NCI-H187 treated with DMSO at 0.1 percent for 48 hours (cell line): ENCODE data around the gene NCOR2.
A peak's percentile ranks its signal among the peaks of the same experiment; 100 is the strongest.

Experiments used
- DNase-seq: peaks from one replicate; lab custom pipeline; 2025; lab: John Stamatoyannopoulos, UW

NCOR2 gene

DNA sequence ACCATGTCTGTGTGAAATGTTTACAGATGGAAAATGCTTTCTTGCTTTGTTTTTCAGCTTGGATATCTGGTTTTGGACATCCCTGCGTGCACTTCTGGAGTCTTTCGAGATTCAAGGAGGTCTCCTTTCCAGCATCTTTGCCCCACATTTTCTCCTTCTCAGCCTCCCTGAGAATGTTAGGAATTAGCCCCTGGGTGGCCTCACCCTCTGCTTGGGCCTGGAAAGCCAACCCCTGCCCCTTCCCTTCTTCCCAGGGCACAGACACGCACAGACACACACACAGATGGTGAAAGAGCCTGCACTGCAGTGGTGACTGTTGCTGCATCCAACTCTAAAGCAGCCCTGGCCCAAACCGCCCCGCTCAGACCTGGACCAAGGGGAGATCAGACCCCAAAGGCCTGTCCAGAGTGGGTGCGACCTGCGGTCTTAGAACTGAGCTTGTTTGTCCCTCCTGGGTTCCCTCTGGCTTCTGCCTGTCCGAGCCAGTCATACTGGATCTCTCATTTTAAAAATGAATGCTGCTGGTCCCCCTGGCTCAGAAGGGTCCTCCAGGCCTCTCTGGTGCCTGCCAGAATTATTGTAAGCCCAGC lies 8.7 kb upstream of the NCOR2 start:
- DNase-seq, result no peak

DNA sequence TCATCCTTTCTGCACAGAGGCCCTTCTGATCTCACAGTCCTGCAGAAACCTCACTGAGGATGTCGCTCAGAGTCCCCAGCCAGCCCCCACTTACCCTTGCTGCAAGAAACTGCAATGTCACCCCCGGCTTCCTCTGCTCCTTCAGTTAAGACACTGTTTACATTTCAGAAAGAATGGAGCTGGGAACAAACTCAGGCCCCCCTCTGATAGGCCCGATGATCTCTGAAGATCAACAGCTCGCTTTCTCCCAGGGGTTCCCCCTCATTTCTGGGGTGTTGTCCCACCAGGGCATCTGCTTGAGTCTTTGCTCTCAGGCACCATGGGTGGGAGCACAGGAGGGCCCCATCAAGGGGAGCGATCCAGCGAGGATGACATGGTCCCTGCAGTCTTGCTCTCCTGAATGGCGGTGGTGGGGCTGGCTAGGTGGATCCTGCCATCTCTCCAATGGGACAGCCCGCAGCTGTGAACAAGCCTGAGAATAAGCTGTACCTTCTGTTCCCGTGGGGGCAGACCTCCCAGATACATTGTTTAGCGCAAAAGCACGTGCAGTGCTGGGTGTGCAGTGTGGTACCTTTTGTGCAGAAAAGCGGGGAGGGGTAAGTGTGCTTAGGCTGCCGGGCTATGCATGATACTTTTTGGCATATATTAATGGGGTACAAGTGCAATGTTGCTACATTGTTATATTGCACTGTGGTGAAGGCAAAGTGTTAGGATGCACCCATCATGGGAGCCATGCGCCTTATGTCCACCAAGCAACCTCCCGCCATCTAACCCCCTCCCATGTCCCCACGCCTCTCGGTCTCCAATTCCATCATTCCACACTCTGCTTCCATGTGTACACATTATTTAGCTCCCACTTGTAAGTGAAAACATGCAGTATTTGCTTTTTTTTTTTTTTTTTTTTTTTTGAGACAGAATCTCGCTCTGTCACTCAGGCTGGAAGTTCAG lies 6.7 kb upstream of the NCOR2 start:
- no peak for DNase-seq

DNA sequence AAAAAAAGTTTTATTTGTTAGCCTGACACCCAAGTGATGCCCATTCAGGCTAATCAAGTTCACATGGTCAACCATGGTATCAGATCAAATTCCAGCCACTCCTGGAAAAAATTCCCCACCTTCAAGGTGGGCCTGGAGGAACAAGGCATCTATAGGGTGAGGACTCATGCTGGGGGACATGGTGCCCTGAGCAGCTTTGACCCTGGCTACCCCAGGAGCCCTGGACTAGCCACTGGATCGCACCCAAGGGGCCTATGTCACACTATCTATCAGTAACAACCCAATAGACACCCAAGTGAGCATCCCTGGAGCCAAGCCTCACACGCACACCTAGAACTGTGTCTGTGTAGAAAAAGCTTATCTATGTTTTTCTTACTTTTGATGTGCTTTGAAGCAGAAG lies 4.1 kb upstream of the NCOR2 start:
- no peak for DNase-seq

DNA sequence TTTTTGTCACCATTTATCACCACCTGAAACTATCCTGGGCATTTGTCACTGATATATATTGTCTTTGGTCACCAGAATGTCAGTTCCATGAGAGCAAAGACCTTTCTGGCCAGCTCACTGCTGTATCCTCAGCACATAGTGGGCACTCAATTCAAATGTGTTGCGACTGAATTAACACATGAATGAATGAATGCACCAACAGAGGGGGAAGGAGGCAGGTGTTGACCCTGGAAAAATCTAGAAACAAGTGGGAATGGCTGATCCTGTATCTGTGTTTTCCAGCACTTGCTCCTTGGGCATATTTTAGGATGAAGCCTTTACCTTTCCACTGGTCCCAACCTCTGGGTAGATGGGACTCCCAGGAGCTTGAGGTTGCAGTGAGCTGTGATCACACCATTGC lies 3.4 kb upstream of the NCOR2 start:
- DNase-seq, result no peak

DNA sequence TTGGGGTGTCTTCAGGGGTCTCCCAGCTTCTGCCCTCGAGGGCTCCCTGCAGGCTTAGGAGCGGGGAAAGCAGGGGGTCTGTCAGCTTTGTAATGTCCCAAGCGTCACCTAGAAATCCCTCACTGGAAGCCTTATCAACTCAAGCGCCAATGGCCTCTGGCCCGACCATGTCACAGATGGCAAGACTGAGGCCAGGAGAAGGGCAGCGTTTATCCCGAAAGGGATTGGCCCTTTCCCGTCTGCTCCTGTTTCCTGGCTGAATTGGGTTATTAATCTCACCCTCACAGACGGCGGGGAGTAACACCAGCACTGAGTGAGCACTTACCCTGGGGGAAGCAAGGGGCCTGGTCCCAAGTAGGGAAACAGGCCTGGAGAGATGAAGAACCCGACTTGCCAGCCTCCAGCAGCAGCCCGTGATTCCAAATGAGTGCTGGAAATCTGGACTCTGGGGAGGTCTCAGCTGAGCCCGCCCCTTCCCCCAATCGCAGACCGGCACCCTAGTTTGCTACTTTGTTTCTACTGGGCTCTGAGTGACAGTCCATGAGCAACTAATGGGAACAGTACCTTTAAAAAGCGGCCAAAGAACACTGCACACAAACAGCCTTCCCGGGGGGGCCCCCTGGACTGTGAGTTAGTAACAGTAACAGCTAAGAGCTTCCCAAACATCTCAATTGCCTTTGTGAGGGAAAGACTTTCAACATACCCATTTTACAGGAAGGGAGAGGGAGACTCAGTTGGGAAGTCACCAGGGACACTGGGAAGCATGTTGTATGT lies 2.1 kb upstream of the NCOR2 start:
- DNase-seq, result no peak

DNA sequence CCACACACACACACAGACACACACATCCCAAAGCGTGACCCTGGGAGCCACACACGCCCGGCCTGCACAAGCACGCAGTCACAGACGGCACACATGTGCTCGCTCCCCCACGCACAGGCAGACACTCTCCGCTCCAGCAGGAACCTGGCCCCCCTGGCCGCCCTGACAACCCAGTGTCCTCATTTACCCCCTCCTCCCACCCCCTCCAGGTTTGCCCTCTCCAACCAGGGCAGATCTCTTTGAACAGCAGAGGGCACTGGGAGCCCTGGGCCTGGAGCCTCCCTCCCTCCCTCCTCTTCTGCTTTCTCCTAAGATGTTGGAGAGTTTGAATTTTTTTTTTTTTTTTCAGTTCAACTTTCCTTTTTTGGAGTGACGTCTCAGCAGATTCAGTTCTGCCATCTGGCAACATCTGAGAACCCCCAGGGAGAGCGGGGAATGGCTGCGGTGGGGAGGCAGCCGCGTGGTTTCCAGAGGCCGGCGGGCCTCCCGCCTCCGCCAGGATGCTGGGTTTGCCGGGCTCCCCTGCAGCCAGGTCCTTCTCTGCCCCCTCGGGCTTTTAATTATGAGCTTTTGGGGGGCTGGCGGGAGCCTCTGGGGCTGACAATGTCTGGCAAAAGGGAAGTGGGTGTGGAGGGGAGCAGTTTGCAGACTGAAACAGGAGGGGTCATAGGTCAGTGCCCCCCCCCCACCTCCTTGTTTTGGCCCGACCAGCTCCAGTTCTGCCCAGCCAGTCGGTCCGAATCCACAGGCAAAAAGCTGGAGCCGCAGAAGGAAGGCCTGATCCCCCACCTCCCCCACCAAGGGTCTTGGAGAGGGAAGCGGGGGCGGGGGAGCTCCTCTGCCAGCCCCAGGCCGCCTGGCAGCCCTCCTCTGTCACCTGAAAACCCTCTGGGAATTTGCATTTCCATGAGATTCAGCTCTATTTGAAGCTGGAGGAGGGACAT lies 1.3 kb upstream of the NCOR2 start:
- DNase-seq, result peak; percentile 51

DNA sequence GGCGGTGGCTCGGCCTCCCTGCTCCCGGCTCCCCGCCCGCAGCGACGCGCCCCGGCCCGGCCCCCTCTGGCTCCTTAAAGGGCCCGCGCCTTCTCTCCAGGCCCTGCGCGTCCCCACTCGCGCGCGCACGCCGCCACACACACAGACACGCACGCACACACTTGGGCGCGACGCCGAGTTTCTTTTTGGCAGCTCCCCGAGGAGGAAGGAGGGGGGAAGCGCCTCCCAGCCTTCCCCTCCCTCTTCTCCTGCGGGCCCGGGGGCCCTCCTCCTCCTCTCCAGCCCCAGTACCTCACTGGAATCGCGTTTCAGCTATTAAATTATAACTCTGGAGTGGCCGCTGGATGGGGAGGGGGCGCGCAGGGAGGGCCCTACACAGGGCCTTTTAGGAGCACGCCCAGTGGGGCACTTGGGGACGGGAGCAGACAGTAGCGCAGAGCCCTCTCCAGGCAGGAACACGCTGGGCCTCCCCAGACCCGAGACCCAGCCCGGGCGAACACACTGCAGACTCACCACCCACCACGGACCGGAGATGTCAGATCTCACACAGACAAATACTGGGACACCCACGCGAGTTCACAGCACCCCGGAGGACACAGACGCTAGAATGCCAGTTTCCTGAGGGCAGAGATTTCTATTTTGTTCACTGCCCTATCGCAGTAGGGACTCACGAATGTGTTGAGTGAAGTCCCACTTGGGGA lies 411 bp upstream of the NCOR2 start:
- DNase-seq, result peak; percentile 54

DNA sequence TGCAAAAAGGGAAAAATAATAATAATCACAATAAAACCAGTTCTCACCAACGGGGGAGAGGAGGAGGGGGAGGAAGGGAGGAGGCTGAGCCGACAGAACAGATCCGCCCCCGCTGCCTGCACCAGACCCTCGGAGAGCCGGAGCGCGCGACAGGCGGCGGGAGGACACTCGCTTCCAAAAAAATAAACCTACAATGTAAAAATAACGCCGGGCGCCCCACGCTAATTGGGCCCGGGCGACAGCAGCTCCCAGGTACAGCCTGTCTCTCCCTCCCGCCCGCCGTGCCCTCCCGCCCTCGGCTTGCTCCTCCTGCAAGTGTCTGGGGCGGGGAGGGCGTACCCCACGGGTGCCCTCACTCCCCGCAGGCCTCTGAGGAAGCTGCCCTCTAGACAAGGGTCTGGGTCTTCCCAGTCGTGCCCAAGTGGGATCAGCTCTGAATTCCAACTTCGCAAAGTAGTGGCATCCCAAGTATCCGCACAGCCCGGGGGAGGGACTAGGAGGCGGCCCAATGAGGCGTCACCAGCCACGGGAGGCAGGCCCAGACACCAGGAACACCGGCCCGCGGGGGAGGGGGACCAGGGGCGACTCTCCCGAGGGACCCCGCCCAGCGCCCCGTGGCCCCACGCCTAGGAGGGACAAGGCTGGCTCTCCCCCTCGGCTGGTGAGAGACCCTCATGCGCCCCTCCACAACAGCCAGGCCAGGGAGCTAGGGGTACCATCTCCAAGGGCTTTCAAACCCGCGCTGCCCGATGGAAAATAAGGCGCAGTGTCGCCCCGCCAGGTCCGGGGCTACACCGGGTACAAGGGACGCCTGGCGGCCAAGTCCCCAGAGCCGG lies 1.0 kb downstream of the NCOR2 start:
- DNase-seq, result no peak

DNA sequence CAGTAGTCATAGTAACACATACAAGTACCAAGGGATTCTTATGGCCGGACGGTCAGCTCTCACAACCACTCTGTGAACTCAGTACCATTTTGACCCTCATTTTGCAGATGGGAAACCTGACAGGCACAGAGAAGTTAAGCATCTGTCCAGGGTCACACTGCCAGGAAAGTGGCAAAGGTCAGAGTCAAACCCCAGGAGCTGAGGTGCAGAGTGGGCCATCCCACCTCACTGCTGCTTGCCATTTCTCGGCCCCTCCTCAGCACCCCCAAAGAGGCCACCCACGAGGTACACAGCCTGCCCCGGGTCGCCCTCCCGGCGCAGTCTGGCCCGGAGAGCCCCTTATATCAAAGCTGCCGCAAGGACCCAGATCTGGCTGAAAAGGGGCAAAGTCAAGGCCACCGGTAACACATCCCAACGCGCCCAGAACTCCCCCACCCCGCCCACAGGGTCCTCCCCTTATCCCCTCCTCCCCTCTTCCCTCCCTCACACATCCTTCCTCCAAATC lies 1.7 kb downstream of the NCOR2 start:
- no peak for DNase-seq

DNA sequence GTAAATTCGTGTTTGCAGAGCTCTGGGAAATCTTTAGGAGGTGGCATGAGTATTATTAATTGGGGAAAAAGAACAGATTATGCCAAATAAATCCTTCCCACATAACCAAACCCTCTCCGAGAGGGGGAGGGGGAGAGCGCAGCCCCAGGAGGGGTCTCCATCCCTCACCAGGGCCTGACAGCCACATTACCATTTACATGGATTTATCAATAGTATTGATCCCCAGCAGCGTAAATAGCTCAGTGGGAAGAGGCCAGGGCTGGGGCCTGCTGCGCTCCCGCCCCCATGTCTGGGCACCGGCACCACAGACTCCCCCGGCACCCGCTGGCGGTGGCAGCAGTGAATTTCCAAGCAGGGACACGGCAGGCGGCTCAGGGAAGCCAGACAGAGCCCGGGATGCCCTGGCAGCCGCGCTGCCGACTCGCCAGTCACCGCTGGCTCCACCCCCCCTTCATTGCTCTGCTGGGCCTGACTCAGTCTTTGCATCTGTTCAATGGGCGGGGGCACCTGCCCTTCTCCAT lies 2.4 kb downstream of the NCOR2 start:
- DNase-seq, result no peak

DNA sequence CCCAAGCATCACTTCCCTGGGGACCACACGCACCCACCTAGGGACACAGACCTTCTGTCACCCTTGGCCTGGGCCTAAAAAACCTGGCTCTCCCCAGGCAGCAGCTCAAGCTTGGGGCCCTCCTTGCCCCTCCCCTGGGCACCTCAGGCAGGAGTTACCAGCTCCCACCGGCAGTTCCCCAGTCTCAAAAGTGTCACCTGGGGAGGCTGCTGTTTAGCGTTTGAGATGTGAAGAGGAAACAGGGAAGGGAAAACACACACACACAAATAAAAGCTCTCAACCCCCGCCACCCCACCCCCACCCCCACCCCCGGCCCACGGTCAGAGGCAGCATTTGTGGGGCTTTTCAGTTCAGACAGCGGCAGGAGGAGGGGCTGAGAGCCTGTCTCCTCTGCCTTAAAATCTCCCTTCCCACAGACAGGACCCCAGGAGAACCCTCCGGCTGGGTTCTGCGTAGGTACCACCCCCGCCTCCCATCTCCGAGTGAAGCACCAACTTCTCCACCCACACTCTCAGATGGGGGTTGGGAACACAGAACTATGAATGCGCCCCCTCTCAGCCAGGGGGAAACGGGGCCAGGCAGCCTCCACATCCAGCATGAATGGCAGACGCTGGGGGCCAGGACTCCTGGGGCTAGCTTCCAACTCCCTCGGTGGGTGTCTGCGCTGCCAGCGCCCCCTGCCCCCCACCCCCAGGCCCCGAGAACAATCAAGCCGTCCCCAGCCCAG lies 3.0 kb downstream of the NCOR2 start:
- DNase-seq, result no peak

DNA sequence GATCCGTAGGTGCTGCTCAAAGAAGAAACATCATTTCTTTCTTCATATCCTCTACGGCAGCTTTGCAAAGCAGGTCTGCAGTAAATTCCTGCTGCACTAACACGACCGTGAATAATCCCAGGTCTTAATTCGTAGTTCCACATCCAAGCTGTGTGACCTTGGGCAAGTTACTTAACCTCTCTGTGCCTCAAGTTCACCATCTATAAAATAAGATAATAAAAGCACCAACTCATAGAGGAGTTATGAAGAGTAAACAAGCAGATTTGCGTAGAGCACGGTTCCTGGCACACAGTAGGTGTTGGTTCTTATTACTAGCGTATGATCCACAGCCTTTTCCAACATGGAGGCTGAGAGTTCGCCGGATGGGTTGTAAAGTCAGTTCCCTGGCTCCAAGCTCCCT lies 3.6 kb downstream of the NCOR2 start:
- DNase-seq, result no peak

DNA sequence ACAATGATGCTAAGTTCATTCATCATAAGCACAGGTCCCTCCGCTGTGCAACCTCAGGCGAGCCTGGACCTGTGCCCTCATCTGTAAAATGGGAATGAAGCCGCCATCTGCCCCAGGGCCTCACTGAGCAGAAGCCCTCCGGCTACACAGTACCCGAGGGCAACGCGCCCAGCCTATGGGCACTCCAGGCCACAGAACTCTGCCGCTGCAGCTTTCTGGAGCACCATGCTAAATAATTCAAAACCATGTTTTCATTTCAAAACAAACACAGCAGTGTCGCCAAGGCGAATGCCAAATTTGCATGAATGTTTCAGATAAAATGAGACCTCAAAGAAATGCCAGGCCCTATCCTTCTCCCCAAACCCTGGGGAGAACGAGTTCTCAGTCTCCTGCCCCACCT lies 4.0 kb downstream of the NCOR2 start:
- DNase-seq, result no peak

DNA sequence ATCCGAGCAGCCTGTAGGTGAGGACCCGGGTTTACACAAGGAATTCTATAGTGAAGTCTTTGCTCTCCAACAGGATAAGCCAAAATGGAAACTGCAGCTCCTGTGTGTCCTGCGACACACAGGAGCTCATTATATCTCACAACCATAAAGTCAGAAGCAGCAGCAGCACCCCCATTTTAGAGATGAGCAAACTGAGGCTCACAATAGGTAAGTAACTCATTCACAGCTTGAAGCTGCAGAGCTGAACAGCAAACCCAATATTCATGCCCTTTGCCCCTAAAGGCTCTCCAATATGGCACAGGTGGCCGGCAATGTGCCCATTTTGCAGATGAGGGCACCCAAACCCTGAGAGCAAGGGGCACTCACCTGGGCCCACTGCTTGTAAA lies 4.6 kb downstream of the NCOR2 start:
- DNase-seq, result no peak

DNA sequence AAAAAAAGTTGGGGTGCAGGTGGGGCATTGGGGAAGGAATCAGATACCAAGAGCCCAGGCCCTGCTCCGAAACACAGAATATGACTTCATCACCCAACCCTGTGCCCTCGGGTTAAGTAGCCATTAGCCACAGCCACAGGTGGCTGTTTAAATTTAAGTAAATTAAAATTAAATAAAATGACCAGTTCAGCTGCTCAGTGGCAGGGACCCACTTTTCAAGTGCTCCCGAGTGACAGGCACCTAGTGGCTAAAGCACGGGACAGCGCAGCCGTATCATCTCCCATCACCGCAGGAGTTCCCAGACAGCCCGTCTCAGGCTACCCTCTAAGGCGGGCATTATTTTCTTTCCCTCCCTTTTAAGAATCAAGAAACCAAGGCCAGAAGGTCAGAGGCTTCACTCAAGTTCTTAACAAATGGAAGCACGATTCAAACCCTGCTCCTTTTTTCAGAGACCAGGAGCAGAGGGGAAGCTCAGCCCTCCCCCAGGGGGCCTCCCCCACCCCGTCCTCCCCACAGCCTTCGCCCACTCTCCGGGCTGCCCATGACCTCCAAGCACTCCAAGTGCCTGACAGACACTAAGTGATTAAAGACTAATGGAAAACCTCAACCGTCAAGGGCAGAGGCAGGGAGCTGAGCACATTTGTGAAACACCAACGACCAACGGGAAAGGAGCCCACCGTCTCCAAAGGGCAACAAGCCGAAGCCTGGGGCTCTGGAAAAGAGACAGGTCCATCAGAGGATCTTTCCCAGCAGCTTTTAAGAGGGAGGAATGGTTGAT lies 5.2 kb downstream of the NCOR2 start:
- DNase-seq, result no peak

DNA sequence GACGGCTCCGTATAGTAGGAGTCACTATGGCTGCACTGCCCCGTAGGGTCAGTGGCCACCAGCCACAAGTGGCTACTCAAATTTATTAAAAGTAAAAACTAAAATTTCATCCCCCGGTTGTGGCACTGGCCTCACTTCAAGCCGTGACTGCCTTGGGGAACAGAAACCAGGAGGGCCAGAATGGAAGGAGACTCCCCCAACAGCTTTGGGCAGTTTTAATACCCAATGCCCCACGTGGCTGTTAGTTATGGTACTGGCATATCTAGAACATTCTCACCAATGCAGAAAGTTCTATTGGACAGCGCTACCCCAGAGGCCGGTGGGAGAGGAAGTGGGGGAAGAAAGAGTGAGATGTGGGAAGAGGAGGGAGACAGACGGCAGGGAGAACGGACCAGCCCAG lies 6.2 kb downstream of the NCOR2 start:
- DNase-seq, result no peak

DNA sequence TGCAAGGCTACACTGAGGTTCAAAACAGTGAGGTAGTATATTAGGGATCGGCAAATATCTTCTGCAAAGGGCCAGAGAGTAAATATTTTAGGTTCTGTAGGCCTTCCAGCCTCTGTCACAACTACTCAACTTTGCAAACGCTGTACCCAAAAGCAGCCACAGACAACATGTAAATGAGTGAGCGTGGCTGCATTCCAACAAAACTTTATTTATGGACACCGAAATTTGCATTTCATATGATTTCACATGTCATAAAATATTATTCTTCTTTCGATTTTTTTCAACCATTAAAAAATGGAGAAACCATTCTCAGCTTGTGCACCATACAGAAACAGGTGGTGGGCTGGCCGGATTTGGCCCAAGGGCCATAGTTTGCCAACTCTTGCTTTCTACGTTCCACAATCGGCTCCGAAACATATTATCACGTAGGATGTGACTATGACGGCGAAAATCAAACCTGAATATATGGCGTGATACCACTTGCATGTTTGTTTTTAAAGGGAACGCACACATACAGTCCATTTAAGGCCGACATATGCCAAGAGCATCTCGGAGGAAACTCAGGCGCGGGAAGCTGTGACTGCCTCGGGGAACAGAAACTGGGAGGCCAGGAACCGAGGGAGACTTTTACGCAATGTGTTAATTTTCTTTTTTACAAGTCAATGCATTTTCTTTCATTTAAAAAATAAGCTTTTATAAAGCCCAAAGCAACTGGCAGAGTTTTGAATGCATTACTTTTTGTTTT lies 7.1 kb downstream of the NCOR2 start:
- DNase-seq, result no peak
